UCSD-AML1 (cell line): ENCODE data around the gene C11orf52.
A peak's percentile ranks its signal among the peaks of the same experiment; 100 is the strongest.
"Not testable (repeated sequence)": the region's sequence is repeated elsewhere in the genome, so short reads cannot be mapped to it uniquely, and the experiment has no call there.

Source experiments
- DNase-seq: peaks from one replicate; lab custom pipeline; 2025; ENCODE audit not compliant: unreplicated experiment; lab: John Stamatoyannopoulos, UW

Gene C11orf52

GRCh38 chr11:111918390-111919256, at the start of gene C11orf52:
TSS of gene C11orf52 (plus strand) at chr11:111918913. CDS start at chr11:111918973, 60 bp downstream.
- DNase-seq: no peak

GRCh38 chr11:111870113-111870512, 48.6 kb upstream of the C11orf52 start:
- DNase-seq: no peak

- DNase-seq: no peak
These were observed 48.2 kb upstream of the C11orf52 start for GRCh38 chr11:111870522-111870885.

- DNase-seq: peak; percentile 87
These were observed 47.6 kb upstream of the C11orf52 start, which contains the start of gene ALG9 for GRCh38 chr11:111870886-111871692. TSS of gene ALG9 (minus strand) at chr11:111871581. CDS start at chr11:111871482, 99 bp downstream.

GRCh38 chr11:111871693-111872161, 47.0 kb upstream of the C11orf52 start:
- DNase-seq: no peak

GRCh38 chr11:111878385-111878848, 40.3 kb upstream of the C11orf52 start:
- no peak for DNase-seq

GRCh38 chr11:111878849-111879636, 39.7 kb upstream of the C11orf52 start, which contains the start of the genes CFAP68 and FDXACB1:
TSS of gene CFAP68 (plus strand) at chr11:111879541. CDS start at chr11:111879561, 20 bp downstream.
TSS of gene FDXACB1 (minus strand) at chr11:111879165. CDS start at chr11:111879132, 33 bp downstream.
- peak; percentile 96 for DNase-seq

- no peak for DNase-seq
These were observed 39.1 kb upstream of the C11orf52 start for GRCh38 chr11:111879637-111879960.

GRCh38 chr11:111882202-111882601, 36.5 kb upstream of the C11orf52 start:
- no peak for DNase-seq

GRCh38 chr11:111885053-111885452, 33.7 kb upstream of the C11orf52 start:
- not testable (repeated sequence) for DNase-seq

GRCh38 chr11:111886032-111886431, 32.7 kb upstream of the C11orf52 start:
- DNase-seq: no peak

GRCh38 chr11:111886844-111887243, 31.9 kb upstream of the C11orf52 start:
- DNase-seq: no peak

- no peak for DNase-seq
These were observed 13.3 kb upstream of the C11orf52 start for GRCh38 chr11:111905411-111905810.

- no peak for DNase-seq
These were observed 12.0 kb upstream of the C11orf52 start for GRCh38 chr11:111906680-111907079.

GRCh38 chr11:111908639-111909305, 9.9 kb upstream of the C11orf52 start:
- no peak for DNase-seq

- no peak for DNase-seq
These were observed 9.3 kb upstream of the C11orf52 start for GRCh38 chr11:111909378-111909777.

GRCh38 chr11:111910676-111911562, 7.8 kb upstream of the C11orf52 start:
- DNase-seq: no peak

- DNase-seq: no peak
These were observed 6.9 kb upstream of the C11orf52 start, which contains the start of gene CRYAB for GRCh38 chr11:111911563-111912401. TSS of gene CRYAB (minus strand) at chr11:111911770. CDS start at chr11:111911724, 46 bp downstream.
